ENCODE data around the gene TBC1D22A. TPM values are rescaled to one million over a fixed set of nuclear protein-coding genes. Genes with fewer than 3 reads are reported as not detected.

Gene TBC1D22A
- polyA plus RNA-seq, 3 donors: 15.4 to 16.5 (median 15.9) TPM

DNA sequence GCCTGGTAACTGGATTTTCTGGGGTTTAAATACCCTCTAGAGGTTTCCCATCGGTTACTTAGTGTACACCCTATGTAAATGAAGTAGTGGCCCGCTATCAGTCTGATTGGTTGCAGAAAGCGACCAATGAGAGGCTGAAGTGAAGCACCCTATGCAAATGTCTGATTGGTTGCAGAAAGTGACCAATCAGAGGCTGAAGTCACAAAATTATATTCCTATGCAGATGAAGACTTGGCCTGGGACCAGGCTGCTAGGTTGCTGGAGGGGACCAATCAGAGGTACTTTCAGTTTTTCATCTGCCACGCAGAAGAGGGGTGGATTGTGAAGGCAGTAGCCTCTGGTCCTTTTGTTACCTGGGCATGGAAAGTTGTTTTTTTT, 134.8 kb downstream of the TBC1D22A start:
- DNase-seq (ENCODE audit: low read depth in 3 of 3, low spot score in 2 of 3): no peak

DNA sequence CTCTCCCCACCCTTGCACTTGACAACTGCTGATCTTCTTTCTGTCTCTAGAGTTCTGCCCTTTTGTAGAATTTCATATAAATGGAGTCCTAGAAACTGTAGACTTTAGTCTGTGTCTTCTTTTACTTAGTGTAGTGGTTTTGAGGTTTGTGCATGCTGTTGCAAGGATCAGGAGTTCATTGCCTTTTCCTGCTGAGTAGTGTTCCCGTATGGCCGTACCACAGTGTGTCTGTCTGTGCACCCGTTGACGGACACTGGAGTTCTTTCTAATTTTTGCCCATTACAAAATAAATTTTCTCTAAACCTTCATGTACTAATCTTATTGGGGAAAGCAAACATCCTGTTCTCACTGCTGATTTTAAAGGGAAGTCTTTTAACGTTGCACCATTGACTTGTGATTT, 138.1 kb downstream of the TBC1D22A start:
- DNase-seq (ENCODE audit: low read depth in 3 of 3, low spot score in 2 of 3): no peak

DNA sequence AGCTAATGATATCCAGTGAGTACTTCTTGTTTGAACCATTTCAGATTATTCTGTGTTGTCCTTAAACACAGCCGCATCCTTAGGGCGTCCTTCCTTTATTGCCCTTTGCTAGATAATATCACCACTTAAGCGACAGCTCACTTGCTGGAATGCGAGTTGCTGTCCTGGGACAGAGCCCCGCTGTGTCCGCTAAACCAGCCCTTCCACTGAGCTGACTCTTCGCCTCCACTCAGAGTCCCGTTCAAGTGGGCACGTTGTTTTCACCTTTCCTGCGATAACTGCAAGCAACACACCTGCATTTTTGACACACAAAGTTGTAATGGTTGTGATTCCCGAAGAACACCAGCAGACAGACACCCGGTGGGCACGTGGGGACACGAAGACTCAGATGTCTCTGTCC, 140.0 kb downstream of the TBC1D22A start:
- DNase-seq (ENCODE audit: low read depth in 3 of 3, low spot score in 2 of 3): no peak

DNA sequence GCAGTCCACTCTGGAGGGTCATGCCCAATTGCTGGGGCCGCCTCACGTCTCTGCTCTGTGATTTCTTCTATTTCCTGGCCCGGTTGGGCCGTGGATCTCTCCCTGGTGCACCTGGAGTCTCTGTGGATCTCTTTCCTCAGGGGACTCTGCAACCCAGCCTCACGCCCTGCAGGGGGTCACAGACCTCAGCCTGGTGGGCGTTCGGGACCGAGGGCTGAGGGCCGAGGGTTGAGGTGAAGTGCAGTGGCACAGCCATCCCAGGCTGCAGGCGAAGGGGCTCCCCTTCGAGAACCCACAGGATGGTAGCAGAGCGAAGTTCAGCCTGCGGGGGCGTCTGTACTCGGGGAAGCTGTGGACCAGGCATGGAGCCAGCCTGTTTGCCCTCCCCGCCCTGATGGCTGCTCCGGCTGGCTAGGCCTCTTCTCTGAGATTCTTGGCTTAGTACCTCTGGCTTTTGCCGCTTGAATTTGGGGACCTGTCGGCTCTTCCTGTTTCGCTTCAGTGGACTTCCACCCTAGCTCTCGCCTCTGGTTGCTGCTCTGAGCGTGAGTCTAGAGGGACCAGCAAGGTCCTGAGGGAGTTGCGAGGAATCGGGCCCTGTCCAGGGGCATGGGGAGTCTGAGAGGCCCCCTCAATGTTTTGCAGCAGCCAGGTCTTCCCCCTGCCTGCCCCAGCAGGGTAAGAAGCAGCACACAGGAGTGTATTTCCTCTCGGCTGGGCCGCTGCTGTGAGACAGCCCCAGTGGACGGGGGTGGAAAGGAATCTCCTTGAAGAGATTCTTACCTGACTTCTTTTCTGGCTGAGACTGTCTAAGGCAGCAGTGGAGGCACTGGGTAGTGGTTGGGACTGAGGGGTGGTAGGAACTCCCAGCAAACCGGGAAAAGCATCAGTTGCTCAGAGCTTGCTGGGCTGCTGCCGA, 140.8 kb downstream of the TBC1D22A start:
- no peak for DNase-seq (ENCODE audit: low read depth in 3 of 3, low spot score in 2 of 3)

DNA sequence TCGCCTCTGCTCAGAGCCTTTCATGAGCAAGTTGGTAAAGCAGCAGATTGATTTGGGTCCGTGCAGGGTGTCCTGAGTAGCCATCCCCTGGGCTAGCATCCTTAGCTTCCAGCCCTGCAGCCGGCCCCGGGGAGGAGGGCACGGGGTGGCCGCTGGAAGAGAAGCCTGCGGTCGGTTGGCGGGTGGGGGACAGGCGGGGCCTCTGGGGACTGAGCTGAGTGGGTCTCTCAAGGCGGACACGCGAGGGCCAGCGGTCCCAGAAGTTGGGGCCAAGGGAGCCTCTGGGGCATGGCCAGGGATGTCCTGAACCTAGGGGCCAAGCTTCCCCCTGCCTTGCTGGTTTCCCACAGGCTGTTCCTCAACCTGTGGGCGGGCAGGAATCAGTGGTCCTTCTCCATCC, 143.0 kb downstream of the TBC1D22A start:
- no peak for DNase-seq (ENCODE audit: low read depth in 3 of 3, low spot score in 2 of 3)

DNA sequence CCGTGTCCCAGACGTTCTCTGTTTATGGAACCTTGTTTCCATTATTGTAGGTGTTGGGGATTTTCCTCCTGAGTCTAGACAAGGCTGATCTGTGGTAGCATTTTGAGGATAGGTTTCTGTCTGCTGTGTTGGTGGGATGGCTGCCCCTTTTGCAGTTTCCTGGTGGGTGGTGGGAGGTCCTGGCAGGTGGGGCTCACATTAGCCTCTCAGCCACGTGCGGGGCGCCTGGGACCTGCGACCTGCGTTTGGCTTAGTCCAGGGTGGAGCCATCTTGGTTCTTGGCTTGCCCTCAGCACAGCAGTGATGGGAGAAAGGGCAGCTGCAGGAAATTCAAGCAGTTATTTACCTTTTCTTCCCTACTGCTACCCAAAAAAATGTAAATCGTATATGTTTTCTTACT, 143.4 kb downstream of the TBC1D22A start:
- no peak for DNase-seq (ENCODE audit: low read depth in 3 of 3, low spot score in 2 of 3)

DNA sequence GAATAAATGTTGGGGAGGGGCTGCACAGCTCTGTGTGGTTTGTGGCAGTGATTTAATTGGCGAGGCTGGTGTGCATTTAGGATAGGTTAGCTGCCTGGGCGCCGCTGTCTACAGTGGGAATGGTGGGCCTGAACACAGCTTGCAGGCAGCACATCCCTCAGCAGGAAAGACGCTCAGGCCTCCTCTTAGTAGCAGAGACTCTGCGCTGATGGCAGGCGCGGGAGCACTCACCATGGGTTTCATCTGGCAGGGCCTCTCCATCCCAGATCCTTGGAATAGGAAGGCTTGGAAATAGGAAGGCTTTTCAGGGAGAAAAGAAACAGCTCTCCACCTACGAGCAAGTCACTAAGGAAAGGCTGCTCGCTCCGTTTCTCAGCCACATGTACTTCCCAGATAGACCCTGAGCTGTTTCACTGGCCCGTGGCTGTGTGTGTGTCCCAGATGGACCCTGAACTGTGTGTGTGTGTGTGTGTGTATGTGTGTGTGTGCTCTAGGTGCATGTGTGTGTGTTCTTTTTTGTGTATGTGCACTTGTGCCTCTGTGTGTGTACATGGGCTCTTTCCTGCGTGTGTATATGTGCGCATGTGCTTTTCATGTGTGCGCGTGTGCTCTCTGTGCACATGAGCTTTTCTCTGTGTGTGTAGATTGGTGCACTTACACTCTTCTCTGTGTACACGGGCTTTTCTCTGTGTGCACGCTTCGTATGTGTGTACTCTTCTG, 144.0 kb downstream of the TBC1D22A start:
- DNase-seq (ENCODE audit: low read depth in 3 of 3, low spot score in 2 of 3): no peak

DNA sequence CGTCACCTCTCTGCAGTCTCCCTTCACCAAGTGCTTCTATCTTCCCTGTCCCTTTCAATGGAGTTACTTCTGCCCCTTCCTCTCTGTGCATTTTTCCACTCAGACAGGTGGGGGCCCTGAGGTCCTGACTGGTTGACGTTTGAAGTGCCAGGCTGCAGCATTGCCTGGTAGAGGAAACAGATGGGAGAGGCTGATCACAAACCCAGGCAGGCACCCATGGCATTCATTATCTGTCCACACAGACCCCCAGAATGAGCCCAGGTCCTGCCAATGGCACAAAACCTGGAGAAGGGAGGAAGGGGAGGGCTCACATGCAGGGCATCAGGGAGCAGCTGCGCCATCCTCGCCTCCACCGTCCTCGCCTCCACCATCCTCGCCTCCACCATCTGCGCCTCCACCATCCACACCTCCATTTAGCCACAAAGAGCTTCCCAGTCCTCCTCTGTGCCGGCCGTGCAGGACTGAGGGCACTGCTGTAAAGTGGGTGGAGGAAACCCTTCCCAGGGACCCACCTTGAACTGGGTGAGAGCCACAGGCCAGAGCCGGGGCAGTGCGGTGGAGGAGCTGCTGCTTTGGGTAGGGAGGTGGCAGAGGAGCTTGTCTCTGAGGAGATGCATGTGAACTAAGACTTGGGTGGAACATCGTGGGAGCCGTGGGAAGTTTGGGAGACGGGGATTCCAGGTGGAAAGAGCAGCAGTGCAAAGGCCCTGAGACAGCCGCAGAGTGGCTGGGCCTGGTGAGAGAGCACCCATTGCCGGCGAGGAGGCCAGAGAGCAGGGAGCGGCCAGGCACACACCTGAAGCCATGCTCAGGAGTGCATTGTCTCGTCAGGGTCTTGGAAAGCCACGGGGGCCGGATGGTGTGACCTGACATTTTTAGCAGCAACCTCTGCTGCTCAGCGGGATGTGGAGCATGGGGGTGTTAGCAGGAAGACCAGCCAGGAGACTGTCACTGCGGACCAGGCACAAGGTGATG, 145.1 kb downstream of the TBC1D22A start:
- no peak for DNase-seq (ENCODE audit: low read depth in 3 of 3, low spot score in 2 of 3)

DNA sequence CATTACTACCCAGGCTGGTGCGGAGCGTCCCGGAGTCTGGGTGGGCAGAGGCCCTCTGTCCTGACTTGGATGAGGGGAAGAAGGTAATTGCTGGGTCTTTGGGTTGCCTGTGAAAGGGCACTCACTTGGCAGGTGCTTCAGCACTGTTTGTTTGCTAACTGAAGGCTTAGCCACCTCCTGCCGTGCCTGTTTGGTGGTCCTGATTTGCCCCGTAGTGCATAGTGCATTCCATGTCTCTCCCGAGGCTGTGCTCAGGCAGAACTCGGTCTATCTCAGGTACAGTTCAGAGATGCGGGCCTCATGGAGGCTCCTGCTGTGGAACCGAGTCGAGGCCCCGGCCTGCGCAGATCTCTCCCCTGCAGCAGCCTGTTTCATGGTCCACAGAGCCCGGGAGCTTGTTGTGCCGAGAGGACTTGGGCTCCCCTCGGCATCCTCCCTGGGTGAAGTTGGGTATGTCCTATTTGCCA, 146.2 kb downstream of the TBC1D22A start:
- no peak for DNase-seq (ENCODE audit: low read depth in 3 of 3, low spot score in 2 of 3)

DNA sequence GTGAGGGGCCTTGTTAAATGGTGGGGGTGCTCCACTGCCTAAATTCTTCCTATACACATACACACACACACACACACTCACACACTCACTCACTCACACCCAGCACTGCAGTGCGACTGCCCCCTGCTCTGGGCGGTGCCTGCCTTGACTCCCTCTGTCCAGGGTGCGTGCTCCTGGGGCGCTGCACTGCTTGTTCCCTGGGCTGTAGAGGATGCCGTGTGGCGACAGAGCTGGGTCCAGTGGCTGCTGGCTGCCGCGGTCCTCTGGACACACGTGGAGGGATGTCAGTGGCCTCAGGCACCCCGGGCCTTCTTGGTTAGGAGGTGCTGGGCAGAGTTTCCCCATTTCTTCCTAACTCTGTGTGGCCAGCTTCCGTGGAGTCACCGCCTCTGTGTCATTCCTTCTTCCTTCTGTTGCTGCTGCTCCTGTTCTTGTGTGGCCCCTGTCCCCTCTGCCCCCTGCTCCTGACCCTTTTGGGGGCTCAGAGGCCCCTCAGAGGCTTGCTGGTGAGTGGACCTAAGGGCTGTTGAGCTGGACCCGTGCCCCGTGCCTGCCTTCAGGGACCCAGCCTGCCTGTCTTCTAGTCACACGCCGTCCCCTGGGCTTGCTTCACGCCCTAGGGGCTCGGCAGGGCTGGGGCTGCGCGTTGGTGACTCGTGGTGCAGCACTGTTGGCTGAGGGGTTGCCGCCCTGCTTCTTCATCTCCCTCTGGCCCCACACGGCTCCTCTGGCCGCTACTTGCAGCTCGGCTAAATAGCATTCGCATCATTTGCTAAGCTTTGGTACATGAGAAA, 147.0 kb downstream of the TBC1D22A start:
- no peak for DNase-seq (ENCODE audit: low read depth in 3 of 3, low spot score in 2 of 3)

DNA sequence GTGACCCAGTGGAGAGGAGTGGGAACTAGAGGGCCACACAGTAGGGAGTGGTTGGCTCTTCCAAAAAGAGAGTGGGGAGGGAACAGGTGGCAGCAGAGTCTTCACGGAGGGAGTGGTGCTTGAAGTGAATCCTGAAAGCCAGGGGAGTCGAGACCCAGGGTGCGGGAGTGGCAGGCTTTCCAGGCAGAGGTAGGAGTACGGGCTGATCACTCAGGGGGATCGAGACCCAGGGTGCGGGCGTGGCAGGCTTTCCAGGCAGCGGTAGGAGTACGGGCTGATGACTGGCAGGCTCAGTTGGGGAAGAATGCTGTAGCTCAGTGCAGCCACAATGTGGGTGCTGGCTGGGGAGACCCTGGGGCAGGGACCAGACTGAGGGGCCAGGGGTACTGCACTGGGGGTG, 148.2 kb downstream of the TBC1D22A start:
- no peak for DNase-seq (ENCODE audit: low read depth in 3 of 3, low spot score in 2 of 3)

DNA sequence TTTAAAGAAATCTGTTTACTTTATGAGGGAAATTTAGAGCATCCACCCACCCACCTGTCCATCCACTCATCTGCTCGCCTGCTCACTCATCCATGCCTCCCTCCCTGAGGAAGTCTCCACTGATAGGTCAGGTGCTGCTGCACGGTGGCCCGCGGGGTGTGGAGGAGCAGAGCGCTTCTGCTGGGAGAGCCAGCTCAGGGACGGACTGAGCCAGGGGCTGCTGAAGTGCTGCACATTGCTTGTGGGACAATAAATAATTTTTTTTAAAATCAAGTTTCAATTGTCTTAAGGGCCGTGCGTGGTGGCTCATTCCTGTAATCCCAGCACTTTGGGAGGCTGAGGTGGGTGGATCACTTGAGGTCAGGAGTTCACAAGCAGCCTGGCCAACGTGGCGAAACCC, 148.9 kb downstream of the TBC1D22A start:
- DNase-seq (ENCODE audit: low read depth in 3 of 3, low spot score in 2 of 3): no peak

DNA sequence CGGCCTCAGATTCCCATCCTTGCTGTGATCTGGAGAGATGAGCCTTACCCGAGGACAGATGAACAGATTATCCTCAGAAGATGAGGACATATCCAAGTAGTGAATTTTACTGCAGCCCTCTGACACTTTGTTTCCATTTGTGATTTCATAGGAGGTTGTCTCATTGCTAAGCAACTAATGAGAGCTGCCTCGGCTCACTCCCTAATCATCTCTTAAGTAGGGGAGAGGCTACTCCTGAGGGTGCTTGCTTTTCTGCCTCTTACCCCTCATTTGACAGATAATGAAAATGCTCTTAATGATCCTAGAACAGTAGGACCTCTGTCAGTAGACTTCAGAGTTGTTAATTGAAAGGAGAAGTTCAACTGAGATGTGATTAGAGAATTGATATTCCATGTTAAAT, 150.9 kb downstream of the TBC1D22A start:
- no peak for DNase-seq (ENCODE audit: low read depth in 3 of 3, low spot score in 2 of 3)

DNA sequence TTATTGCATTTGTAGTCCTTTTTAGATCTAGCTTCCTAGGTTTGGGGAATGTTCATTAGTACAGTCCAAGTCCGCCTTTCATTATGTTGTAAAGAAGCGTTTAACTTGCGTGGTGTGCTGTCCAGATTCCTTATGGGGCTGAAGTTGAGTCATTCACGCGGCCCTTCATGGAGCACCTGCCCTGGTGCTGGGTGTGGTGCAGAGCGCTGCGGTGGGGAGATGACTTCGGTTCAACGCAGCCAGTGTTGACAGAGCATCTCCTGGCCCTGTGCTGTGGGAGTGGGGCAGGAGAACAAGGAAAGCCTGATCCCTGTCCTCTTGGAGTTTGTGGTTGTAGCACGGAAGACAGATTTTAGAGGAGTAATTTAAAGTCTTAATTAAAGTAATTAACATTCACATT, 152.0 kb downstream of the TBC1D22A start:
- no peak for DNase-seq (ENCODE audit: low read depth in 3 of 3, low spot score in 2 of 3)

DNA sequence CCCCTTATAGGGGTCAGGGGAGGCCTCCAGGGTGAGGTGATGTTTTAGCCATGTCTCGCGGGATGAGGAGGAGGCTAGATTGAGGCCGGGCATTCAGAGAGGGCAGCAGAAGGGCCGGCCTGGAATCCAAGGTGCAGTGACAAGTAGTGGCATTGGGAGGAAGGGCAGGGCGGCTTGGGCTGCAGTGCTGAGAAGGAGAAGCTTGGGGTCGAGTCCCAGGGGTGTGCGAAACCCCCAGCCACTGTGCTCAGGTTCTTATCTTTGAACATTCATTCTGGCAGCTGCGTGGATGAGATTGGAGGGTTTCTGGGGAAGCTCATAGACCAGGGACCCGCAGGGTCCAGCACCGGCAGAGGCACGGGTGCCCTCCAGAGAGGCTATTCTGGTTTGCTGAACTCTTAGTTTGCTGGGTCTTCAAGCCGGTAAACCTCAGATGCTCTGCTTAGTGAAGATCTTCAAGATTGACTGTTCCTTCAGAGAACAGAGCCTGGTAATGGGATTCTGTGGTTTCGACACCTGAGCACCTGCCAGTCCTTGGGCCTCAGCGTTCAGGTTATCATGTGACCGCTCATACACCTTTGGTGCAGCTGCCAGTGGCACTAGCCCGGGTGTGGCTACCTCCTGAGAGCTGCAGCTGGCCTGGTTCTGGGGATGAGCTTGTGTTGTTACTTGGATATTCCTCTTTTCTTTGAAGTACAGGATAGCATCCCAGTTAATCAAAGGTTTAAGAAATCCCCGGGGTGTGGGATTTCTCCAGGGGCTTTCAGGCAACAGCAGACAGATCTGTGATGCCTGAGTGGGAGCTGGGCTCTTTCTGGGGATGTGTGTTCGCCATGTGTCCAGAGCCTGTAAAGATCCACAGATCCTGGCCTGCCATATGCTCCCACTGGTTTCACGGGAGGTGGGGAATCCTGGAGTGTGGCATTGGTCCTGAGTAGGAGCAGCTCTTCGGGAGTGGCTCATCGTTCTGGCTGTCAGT, 152.8 kb downstream of the TBC1D22A start:
- DNase-seq (ENCODE audit: low read depth in 3 of 3, low spot score in 2 of 3): no peak

DNA sequence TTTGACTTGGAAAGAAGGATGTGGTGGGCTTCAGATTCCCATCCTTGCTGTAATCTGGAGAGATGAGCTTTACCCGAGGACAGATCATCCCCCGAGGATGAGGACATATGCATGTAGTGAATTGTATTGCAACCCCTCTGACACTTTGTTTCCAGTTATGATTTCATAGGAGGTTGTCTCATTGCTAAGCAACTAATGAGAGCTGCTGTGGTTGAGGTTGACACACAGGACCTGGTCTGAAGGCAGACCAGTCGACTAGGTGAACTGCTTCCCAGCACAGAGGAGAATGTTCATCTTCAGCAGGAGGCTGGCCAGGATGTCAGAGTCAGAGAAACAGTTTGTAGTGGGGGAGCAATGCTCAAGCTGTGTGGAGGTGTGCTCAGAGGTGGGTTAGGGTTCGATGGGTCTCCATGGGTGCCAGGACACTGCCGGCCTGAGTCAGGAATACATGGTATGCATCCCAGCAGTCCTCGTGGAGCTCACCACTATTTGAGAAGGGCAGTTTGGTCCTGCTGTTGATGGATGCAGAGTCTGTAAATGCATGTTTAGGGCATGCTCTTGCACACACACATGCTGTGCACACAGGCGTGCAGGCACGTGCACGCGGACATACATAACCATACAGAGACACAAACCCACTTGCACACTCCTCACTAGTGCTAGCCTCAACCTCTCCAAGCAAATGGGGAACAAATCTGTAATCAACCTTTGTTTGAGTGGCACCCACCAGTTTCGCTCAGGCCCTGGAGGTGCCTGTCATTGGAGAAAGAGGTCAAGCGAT, 153.7 kb downstream of the TBC1D22A start:
- no peak for DNase-seq (ENCODE audit: low read depth in 3 of 3, low spot score in 2 of 3)

DNA sequence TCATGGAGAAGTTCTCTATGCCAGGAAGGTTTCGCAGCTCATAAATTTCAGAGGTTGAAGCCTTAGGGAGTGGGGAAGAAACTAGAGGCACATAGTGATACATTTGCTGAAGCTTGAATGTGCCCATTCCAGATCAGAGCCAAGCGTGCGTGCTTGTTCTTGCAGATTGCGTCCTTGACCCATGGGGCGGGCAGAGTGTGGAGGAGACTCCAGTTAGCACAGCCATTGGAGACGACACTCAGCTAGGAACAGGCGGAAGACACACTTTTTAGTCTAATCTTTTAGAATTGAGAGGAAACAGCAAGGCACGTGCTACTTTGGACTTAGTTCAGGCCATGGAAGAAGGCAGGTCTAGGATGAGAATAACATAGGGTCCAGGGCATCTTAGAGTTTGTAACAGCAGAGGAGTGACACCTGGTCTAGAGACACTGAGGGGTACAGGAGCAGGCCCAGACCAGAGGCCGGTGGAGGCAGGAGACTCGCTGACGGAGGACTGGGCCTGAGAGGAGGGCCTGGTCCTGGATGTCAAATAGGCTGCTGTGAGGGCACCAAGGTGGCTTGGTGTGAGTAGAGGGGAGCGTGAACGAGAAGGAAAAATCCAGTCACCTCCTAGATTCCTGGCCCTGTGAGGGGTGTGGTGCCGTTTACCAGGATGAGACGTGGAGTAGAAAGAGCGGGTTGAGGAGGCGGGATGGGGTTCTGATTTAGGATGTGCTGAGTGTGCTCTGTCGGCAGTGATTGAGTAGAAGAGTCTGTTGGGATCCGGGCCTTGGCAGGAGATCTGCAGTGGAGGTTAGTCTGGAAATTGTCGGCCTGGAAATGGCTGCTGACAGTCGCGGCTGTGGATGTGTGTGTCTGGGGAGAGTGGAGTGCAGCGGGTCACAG, 154.7 kb downstream of the TBC1D22A start:
- DNase-seq (ENCODE audit: low read depth in 3 of 3, low spot score in 2 of 3): no peak

Measured in right renal cortex interstitium (tissue), 3 donors.